Muscle of leg (tissue), 11 donors: Measurements from ENCODE around the gene RUNDC3A. TPM values are rescaled to one million over a fixed set of nuclear protein-coding genes. Genes with fewer than 3 reads are reported as not detected.

ENCODE experiments used
- DNase-seq: peaks from one replicate; pipeline ENCODE4 v3.0.0; 2013
- H3K27ac ChIP-seq: one replicate; pipeline ENCODE4 v1.5.1; 2013; ENCODE audit warnings: mild to moderate bottlenecking, low read length, control low read depth
- H3K27me3 ChIP-seq: one replicate; pipeline ENCODE4 v1.6.1; 2013; ENCODE audit warnings: low read length; ENCODE audit not compliant: control insufficient read depth, insufficient read depth
- H3K36me3 ChIP-seq: one replicate; pipeline ENCODE4 v1.6.1; 2013; ENCODE audit warnings: low read length; ENCODE audit not compliant: control insufficient read depth, insufficient read depth
- H3K4me1 ChIP-seq: one replicate; pipeline ENCODE4 v1.6.1; 2013; ENCODE audit warnings: low read length; ENCODE audit not compliant: control insufficient read depth, insufficient read depth
- H3K4me3 ChIP-seq: one replicate; pipeline ENCODE4 v1.5.1; 2013; ENCODE audit warnings: low read length, control low read depth
- H3K9me3 ChIP-seq: replicated peaks from 2 replicates; pipeline ENCODE4 v1.6.1; 2013; ENCODE audit warnings: low read depth, low read length; ENCODE audit not compliant: control insufficient read depth
- WGBS: methylation state at CpG from one replicate; pipeline ENCODE4 v1.1.5; 2013; ENCODE audit warnings: missing lambda C conversion rate; ENCODE audit not compliant: insufficient coverage; 5-methylcytosine and 5-hydroxymethylcytosine counted together
- polyA plus RNA-seq, 8 donors: library from polyadenylated mRNA; unstranded; fragments of 120-200 nt; gene quantifications; one replicate each; pipeline versions ENCODE4 v1.2.1 to v1.2.3, GENCODE V29; 2013; ENCODE audit warnings: inconsistent platforms in 1 of 8, low replicate concordance in 1 of 8; ENCODE audit not compliant: insufficient read length in 8 of 8, insufficient read depth in 1 of 8
- total RNA-seq: library from RNA; stranded (reverse); fragments of 120-200 nt; gene quantifications from one replicate; pipeline ENCODE4 v1.2.4, GENCODE V29; 2013

The RUNDC3A gene
- total and polyA plus RNA-seq, 9 donors = 1.4 to 5.2 (median 3.6) TPM

- peaks cover 12% of the 10 kb centered on the region for H3K4me1 ChIP-seq
- no peak for DNase-seq
- no peaks in the 10 kb centered on the region for H3K9me3 ChIP-seq
- no peaks in the 10 kb centered on the region for H3K36me3 ChIP-seq
- no peak overlapping the region for H3K4me3 ChIP-seq
- no peaks in the 10 kb centered on the region for H3K27me3 ChIP-seq
- no peak overlapping the region for H3K27ac ChIP-seq
- WGBS = no CpG with 5 or more reads among the region's 2 CpGs
These were observed 26.8 kb upstream of the RUNDC3A start for GRCh38 chr17:44281570-44281969.

GRCh38 chr17:44282264-44282663 is 26.1 kb upstream of the RUNDC3A start:
- Histone ChIP-seq H3K36me3 (no peaks in the 10 kb centered on the region), H3K4me3 (no peak overlapping the region), H3K27me3 (no peaks in the 10 kb centered on the region), H3K27ac (no peak overlapping the region), H3K9me3 (no peaks in the 10 kb centered on the region), H3K4me1 (peaks cover 12% of the 10 kb centered on the region)
- no peak for DNase-seq
- 44% methylated on average over 1 of the region's 3 CpGs for WGBS

- H3K27me3 ChIP-seq = no peaks in the 10 kb centered on the region
- WGBS = 100% methylated on average over 3 of the region's 8 CpGs
These were observed 24.9 kb upstream of the RUNDC3A start for GRCh38 chr17:44283344-44284023.

GRCh38 chr17:44284024-44284400 is 24.4 kb upstream of the RUNDC3A start:
- WGBS = no CpG with 5 or more reads among the region's 4 CpGs
- DNase-seq = no peak
- Histone ChIP-seq H3K9me3 (no peaks in the 10 kb centered on the region), H3K27me3 (no peaks in the 10 kb centered on the region), H3K36me3 (no peaks in the 10 kb centered on the region), H3K4me3 (no peak overlapping the region), H3K27ac (no peak overlapping the region), H3K4me1 (peaks cover 12% of the 10 kb centered on the region)

More at GRCh38 chr17:44283344-44284023, 24.9 kb upstream of the RUNDC3A start:
- Histone ChIP-seq H3K36me3 (no peaks in the 10 kb centered on the region), H3K4me1 (peaks cover 12% of the 10 kb centered on the region), H3K4me3 (no peak overlapping the region), H3K9me3 (no peaks in the 10 kb centered on the region), H3K27ac (no peak overlapping the region)
- DNase-seq = no peak

- no peaks in the 10 kb centered on the region for H3K9me3 ChIP-seq
- DNase-seq = no peak
- H3K27ac ChIP-seq = no peak overlapping the region
- peaks cover 2% of the 10 kb centered on the region for H3K27me3 ChIP-seq
- H3K4me3 ChIP-seq = no peak overlapping the region
- 49% methylated on average over 8 of the region's 8 CpGs for WGBS
- no peaks in the 10 kb centered on the region for H3K4me1 ChIP-seq
- no peaks in the 10 kb centered on the region for H3K36me3 ChIP-seq
These were observed 20.8 kb upstream of the RUNDC3A start for GRCh38 chr17:44287651-44288050.

GRCh38 chr17:44293509-44294226 is 14.7 kb upstream of the RUNDC3A start:
- WGBS = 84% methylated on average over 9 of the region's 9 CpGs
- no peak overlapping the region for H3K27ac ChIP-seq

GRCh38 chr17:44297975-44298374 is 10.4 kb upstream of the RUNDC3A start:
- Histone ChIP-seq H3K27me3 (peaks cover 11% of the 10 kb centered on the region), H3K4me1 (no peaks in the 10 kb centered on the region), H3K9me3 (no peaks in the 10 kb centered on the region), H3K27ac (no peak overlapping the region), H3K4me3 (no peak overlapping the region), H3K36me3 (no peaks in the 10 kb centered on the region)
- 81% methylated on average over 2 of the region's 3 CpGs for whole genome bisulfite sequencing
- no peak for DNase-seq

More at GRCh38 chr17:44293509-44294226, 14.7 kb upstream of the RUNDC3A start:
- peaks cover 8% of the 10 kb centered on the region for H3K27me3 ChIP-seq
- H3K36me3 ChIP-seq = no peaks in the 10 kb centered on the region
- H3K4me3 ChIP-seq = no peak overlapping the region
- no peaks in the 10 kb centered on the region for H3K4me1 ChIP-seq
- no peak for DNase-seq
- no peaks in the 10 kb centered on the region for H3K9me3 ChIP-seq

GRCh38 chr17:44304651-44305050 is 3.8 kb upstream of the RUNDC3A start:
- no peak for DNase-seq
- Histone ChIP-seq H3K36me3 (no peaks in the 10 kb centered on the region), H3K4me3 (no peak overlapping the region), H3K27ac (no peak overlapping the region), H3K4me1 (peaks cover 16% of the 10 kb centered on the region), H3K27me3 (peaks cover 18% of the 10 kb centered on the region), H3K9me3 (no peaks in the 10 kb centered on the region)

- peaks cover 16% of the 10 kb centered on the region for H3K4me1 ChIP-seq
- no peaks in the 10 kb centered on the region for H3K36me3 ChIP-seq
- H3K4me3 ChIP-seq = peak overlapping the region; percentile 47
- 1% methylated on average over 12 of the region's 26 CpGs for WGBS
- peaks cover 34% of the 10 kb centered on the region for H3K27me3 ChIP-seq
- no peaks in the 10 kb centered on the region for H3K9me3 ChIP-seq
- peak; percentile 51 for DNase-seq
- no peak overlapping the region for H3K27ac ChIP-seq
These were observed 814 bp upstream of the RUNDC3A start for GRCh38 chr17:44307387-44308186.

- Histone ChIP-seq H3K4me1 (peaks cover 16% of the 10 kb centered on the region), H3K27ac (no peak overlapping the region), H3K4me3 (peak overlapping the region; percentile 13), H3K9me3 (no peaks in the 10 kb centered on the region), H3K36me3 (no peaks in the 10 kb centered on the region), H3K27me3 (peaks cover 46% of the 10 kb centered on the region)
- DNase-seq = no peak
- WGBS = 0% methylated on average over 8 of the region's 15 CpGs
These were observed 464 bp downstream of the RUNDC3A start for GRCh38 chr17:44308865-44309264.
